ENCODE measurements around the gene HNRNPC.
"Not testable (repeated sequence)": the region's sequence is repeated elsewhere in the genome, so short reads cannot be mapped to it uniquely, and the experiment has no call there.

HNRNPC gene

DNA sequence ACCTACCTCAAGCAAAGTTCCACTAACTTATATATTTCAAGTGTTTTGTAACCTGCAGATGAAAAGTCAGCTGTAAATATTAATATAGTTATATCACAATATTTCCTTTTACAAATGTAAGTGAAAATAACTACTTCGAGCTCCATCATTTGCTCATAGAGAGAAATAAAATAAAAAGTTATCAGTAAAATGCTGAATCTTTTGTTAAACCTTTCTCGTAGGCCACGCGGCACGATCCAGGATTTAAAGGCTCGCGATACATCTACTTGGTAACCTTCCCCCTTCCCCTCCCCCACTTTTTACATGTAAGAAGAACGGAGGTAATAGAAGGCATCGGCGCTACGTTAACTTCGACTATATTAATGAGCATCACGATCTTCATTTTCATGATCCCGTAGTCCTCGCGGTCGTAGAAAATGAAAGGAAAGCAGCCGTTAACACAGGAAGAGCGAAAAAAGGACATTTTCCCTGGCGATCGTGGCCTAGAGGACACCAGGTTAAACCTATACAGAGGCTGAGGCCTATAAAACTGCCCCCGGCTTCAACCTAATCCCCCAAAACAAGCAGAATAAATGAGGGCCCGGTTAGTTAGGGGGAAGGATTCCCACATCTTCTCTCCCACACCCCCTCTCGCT lies 508 bp downstream of the HNRNPC start:
- no peak for DNase-seq

DNA sequence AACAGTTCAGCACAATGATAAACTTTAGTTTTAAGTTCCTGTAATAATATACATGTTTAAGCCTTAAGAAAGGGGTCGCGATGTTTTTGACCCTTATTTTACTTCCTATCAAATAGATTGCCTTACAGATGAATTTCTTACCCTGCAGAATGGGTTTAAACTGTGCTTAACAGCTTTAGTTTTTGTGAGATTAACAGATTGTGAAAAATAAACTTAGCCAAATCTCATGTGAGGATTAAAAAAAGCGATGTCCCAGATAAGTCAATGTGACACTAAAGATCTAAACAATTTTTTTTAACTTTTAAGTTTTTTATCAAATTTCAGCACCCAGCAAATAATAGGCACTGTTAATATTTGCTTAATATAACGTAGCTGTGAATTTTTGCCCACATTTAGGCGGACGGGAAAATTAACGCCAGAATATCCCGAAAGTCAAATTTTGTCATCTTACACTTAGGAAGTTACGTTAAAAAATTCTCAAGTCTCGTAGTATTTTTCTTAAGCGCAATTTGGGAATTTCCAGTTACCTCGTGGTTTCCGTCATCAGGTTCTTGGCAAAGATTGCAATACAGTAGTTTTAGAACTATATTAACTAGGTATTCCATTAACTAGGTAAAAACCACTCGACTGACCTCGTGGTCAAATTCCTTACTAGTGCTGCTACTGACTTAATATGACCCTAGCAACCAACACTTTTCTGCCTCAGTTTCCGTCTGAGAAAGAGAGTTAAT lies 1.2 kb downstream of the HNRNPC start:
- DNase-seq, result no peak

DNA sequence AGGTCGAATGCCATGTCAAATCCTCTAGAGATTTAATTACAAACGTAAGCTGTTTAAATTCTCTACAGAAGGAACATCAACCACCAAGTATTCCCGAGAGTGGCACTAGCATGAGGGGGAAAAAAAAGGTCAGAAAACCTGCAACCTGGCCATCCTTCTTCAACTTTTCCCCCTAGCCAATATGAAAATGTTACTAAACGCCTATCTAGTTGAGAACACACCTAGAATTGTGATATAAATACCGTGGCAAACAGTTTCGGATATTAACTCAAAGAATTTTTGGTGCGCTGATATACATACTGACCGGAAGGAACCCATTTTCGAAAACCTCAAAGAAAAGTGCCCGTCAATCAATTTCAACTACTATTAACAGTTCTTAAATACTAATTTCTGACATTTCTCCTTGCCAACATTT lies 1.8 kb downstream of the HNRNPC start:
- no peak for DNase-seq

DNA sequence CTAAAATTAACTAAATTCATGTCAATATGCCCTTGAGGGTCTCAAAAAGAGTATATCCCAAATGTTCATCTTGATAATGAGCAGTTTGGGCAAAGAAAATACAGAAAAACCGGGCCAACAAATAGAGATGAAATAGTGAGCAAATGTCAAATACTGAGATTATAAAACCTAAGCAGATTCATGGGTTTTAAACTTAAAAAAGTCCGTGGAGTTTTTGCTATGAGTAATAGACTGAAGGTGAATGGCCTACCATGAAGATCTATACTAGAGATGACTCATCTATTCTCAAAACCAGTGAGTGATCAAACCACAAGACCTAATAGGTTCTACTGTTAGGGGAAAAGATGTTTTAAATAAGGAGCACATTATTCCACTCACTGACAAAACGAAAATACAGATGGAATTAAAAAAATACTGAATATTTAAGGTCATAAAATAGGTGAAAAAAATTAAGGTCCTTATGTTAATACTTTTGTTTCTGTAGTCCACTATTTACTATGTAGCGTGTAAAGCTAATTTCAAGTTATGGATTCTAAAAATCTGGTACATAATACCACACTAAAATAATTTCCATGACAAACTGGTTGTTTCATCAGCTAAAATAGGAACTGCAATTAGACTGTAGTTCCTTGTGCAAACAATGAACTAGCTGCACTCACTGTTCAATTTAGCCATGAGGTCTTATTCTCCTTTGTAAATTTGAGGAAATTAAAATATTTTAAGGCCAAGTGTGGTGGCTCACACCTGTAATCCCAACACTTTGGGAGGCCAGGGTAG lies 5.0 kb downstream of the HNRNPC start:
- DNase-seq, result no peak

DNA sequence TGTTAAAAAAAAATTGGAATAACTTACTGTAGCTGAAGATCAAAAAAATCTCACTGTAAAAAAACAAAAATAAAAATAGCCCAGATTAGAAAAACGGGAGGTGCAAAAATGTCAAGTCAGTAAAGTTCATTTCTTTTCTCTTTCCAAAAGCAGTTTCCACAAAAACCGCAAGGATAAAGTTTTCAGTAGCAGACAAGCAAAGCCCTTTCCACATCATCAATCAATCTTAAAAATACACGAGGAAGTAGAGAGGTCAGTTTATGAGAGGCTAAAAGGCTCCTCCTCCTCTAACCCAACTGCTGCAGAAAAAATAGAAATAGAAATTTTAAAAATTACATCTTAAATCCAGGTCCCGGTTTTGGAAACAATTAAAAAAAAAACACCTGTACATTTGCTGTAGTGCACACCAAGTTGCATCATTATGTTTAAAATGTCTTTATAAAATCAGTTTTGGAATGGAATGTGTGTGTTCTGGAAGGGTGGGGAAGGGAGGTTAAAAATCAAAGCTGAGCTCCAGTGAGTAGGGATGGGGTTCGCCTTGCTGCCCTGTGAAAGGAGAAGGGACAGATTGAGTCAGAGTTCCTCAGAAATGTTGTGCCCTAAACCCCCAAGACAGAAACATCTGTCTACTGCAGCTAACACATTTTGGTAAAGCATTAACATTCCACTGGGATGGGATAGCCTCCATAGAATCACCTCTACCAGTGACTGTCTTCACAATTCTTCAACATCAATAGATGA lies 5.8 kb downstream of the HNRNPC start:
- no peak for DNase-seq

DNA sequence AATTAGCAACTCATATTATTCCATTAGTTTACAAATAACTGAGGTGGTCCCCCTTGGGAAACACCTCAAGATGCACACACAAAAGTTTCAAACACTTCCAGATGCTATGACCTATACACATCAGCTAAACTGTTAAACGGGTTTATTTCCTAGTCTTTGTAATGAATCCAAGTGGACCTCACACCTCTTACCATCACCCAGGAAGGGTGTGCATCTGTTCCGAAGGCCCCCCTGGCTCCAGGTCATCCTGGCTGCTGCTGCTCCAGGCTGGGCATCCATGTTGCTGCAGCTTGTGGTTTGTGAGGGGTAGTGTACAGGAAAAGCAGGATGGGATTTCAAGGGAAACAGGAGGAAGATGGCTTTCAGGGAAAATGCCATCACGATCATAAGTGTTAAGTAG lies 6.8 kb downstream of the HNRNPC start:
- DNase-seq, result no peak

DNA sequence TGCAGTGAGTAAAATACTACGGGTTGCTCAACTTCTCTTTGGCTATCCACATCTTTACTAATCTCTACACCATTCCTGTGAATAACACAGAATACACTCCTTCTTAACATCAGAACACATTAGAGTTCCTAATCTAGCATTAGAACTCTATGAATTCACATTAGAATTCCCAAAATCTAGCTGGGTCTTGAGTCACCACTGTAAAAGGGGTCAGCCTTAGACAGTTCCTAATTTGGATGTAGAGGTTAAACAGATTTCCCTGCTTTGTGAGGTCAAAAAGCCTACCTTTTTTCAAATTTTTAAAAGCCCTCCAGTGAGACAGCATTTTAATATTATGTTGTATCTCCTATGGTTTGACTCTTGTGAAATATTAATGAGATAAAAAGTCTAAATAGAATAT lies 7.4 kb downstream of the HNRNPC start:
- no peak for DNase-seq

DNA sequence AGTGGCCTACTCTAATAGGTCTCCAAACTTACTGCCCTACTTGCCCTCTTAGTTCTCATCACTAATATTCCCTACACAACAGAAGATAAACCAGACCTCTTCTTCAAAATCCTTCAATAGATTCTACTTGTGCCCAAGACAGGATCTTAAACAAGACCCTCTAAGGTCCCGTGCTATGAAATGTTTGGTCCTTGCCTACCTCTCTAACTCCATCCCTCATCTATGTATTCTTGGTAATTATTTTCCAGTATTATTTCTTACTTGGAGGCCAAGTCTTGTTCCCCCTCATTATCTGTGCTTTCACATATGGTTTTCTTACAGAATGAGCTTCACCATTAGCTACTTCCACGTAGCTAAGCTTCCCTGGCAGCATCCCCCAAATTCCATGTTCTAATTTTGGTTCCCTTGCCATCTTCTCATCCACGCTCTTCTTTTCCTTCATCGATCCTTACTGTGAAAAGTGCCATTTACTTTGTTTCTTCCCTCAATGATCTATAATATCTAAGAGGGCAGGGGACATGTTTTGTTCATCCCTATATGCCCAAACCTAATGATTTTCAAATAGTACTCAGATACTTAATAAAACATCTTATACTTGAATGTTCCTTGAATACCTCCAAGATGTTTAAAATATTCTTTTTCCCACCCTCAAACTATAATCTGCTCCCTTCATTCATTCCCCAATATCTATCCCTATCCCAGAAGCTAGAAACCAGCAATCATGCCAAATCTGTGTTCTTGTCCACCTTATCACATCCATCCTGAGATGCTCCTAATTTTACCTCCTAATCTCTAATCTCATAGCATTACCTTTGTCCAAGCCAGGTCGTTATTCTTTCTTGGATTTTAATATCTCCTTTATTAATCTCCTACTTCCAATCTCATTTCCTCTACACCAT lies 10.1 kb downstream of the HNRNPC start:
- no peak for DNase-seq

DNA sequence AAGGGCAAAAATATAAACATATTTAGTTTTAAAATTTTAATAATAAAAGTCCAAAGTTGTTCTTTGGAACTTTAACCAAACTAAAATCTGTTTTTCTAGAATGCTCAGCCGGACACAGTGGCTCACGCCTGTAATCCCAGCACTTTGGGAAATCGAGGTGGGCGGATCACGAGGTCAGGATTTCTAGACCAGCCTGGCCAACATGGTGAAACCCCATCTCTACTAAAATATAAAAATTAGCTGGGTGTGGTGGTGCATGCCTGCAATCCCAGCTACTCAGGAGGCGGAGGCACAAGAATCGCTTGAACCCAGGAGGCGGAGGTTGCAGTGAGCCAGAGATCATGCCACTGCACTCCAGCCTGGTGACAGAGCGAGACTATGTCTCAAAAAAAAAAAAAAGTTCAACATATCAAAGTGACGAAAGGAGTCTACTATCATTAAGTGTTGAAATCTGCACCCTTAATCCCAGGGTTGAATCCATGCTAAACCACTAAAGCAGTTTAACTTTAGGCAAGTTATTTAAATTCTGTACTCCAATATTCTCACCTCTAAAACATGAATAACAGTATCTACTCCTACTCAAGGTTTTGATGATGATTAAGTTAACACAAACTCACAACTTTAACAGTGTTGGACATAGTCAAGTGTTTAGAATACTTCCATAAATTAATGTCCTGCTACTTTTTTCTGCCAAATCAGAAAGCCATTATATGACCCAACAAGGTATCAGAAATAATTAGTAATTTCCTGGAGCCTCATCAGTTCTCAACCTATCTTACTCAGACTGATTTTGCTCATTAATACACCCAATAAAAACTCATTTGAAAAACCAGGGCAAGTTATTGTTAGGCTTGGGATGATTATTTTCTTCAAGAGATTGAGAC lies 11.0 kb downstream of the HNRNPC start:
- no peak for DNase-seq

DNA sequence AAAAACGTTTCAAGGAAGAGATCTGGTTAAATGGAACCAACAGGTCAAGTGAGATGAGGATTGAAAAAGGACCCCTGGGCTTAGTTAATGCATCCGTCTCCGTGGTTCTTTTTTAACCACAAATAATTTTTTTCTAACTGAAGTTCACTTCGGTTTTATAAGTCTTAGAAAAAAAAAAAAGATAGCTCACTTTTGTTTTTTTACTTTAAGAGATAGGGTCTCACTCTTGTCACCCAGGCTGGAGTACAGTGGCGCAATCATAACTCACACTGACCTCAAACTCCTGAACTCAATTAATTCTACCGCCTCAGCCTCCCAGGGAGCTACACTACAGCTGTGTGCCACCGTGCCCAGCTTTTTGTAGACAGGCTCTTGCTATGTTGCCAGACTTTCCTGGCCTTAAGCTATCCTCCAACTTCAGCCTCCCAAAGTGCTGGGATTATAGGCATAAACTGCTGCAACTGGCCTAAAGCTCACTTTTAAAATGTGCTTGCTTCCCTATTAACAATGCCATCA lies 11.8 kb downstream of the HNRNPC start:
- no peak for DNase-seq

DNA sequence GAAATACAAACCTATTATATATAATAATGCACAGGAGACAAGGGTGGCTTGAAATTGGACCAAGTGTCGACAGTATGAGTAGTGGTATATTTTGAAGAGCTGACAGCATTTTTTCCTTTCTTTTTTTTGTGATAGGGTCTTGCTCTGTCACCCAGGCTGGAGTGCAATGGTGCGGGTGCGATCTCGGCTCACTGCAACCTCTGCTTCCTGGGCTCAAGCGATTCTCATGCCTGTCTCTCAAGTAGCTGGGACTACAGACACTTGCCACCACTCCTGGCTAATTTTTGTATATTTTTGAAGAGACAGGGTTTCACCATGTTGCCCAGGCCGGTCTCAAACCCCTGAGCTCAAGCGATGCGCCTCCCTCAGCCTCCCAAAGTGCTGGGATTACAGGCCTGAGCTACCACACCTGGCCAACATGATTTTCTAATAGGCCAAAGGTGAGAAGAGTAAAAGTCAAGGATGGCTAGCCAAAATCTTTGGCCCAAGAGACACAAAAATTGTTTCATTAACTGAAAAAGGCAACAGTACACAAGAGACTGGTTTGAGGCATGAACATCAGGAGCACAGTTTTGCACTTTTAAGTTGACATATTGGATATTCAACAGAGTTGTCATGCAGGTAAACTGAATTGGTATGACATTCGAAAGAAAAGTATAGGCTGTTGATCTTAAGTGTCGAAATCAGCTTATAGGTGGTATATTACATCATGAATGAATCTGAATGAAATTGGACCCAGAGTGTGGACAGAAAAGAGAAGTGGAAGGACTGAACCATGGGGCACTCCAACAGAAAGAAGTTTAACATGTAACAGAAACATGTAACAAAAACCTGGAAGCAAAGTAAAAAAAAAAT lies 12.5 kb downstream of the HNRNPC start:
- DNase-seq, result no peak

DNA sequence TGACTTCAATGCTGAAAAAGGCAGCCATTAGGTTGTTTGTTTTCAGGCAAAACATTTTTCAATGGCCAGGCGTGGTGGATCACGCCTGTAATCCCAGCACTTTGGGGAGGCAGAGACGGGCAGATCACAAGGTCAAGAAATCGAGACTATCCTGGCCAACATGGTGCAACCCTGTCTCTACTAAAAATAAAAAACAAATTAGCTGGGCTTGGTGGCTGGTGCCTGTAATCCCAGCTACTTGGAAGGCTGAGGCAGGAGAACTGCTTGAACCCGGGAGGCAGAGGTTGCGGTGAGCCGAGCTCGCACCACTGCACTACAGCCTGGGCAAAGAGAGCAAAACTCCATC lies 13.2 kb downstream of the HNRNPC start:
- DNase-seq, result not testable (repeated sequence)

DNA sequence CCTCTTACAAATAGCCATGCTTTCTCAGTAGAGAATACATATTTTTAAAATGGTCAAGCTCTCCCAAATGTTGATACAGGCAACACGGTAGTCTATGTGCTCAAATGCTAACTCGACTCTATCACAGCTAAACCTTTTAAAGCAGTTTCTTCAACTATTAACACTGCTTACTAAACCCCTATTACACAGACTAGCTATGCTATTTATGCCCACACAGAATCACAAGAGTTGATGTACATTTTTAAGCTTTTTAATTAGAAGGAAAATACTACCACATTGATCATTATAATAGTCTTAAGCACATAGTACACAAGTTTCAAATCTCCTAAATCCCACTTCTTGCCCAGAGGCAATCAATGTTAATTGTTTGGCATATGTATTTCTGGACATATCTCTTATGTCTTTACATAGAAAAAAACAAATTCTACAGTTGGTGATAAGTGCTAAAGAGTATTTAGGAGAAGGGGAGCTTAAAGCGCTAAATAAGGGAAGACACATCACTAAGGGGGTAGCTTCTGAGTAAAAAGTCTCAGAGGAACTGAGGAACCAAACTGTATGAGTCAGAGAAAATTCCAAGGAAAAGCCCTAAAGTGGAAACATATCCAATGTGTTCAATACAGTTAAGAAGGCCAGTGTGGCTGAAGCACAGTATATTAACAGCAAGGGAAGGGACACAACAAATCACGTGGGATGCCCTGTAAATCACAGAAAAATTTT lies 13.7 kb downstream of the HNRNPC start:
- DNase-seq, result no peak

DNA sequence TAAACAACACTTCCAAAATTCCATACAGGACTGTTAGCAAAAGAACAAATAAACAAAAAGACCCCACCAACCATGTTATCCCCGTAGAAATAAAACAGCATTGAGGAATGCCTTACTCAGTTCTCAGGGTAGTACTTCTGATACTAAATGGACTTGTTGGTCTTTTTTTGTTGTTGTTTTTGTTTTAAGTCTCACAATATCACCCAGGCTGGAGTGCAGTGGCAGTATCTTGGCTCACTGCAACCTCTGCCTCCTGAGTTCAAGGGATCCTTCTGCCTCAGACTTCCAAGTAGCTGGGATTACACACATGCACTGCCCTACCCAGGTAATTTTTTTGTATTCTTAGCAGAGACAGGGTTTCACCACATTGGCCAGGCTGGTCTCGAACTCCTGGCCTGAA lies 17.1 kb downstream of the HNRNPC start:
- no peak for DNase-seq

DNA sequence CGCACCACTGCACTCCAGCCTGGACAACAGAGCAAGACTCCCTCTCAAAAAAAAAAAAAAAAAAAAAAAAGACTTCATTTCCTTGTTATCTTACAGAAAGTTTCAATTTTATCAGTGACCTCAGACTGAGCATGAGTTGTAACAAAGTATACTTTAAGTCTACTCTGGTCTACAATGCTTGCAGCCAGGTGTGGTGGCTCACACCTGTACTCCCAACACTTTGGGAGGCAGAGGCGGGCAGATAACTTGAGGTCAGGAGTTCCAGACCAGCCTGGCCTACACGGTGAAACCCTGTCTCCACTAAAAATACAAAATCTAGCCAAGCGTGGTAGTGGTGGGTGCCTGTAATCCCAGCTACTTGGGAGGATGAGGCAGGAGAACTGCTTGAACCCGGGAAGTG lies 18.0 kb downstream of the HNRNPC start:
- DNase-seq, result no peak

DNA sequence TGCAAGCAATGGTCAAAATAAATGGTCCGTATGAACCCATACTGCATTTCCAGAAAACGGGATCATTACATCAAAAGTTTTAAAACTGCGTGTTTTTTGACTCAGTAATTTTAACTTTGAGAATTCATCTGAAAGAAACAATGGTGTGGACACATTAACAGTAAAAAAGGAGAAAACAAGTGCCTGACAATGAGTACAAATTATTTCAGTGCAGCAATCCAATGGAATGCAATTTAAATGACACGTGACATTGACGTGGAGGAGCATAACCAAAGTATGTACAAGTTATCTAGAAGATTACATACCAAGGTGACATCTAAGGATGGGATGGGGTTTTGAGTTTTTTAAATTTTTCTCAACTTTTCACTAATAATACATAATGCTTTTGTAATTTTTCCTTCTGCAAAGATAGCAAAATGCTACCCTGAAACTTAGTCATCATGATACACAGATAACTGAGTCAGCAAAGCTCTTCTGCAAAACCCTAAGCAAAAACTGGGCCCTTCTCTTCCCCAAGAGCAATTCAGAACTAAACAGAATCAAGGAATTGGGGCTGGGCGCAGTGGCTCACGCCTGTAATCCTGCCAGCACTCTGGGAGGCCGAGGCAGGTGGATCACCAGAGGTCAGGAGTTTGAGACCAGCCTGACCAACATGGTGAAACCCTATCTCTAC lies 20.4 kb downstream of the HNRNPC start:
- no peak for DNase-seq

DNA sequence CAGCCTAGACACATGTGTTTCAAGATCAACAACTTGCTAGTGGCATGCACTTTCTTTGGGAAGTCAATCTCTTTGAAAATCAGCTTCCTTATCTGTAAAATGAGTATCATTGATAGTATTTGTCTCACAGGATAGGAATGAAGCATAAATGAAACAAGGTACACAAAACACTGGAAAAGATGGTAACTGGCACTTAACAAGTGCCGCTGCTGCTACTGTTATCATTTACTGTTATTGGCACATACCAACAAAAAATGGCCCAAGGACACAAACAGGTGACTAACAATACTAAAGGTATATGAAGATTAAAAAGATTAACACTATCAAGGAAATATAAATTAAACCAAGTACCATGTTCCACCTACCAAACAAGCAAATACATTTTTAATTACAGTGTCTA lies 20.9 kb downstream of the HNRNPC start:
- DNase-seq, result no peak

DNA sequence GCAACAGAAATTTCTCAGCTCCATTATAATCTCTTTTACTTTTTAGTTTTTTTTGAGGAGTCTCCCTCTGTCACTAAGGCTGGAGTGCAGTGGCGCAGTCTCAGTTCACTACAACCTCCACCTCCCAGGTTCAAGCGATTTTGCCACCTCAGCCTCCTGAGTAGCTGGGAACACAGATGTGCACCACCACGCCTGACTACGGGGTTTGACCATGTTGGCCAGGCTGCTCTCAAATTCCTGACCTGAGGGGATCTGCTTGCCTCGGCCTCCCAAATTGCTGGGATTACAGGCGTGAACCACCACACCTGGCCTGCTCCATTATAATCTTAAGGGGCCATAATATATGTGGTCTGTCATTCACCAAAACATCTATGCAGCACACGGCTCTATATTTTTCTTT lies 23.4 kb downstream of the HNRNPC start:
- no peak for DNase-seq

DNA sequence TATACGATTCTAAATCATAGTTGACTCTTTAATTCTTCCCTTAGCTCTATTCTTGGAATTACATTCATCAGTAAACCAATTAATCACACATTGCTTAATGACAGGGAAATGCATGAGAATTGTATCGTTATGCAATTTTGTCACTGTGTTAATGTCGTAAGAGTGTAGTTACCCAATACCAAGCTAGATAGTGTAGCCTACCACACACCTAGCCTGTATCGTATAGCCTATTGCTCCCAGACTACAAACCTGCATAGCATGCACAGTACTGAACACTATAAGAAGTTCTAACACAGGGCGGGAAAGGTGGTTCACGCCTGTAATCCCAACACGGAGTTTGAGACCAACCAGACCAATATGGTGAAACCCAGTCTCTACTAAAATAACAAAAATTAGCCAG lies 24.7 kb downstream of the HNRNPC start:
- no peak for DNase-seq

Data from left hindlimb (tissue), 1 donor.